Measurements from ENCODE around the gene PIK3R1. TPM values are rescaled to one million over a fixed set of nuclear protein-coding genes. Genes with fewer than 3 reads are reported as not detected.
"Not testable (repeated sequence)": the region's sequence is repeated elsewhere in the genome, so short reads cannot be mapped to it uniquely, and the experiment has no call there.

Gene PIK3R1
- polyA plus RNA-seq, 4 donors: 9.2 to 68.4 (median 20.5) TPM

- no peak for FAIRE-seq
These were observed 17.5 kb downstream of the PIK3R1 start for GRCh38 chr5:68233075-68233474.

GRCh38 chr5:68235229-68235628 lies 19.7 kb downstream of the PIK3R1 start:
- DNase-seq; H3K27me3 ChIP-seq (ENCODE audit: control insufficient read depth in 3 of 3, insufficient read depth in 3 of 3, low read length in 3 of 3); H3K9me3 ChIP-seq (ENCODE audit: control insufficient read depth in 2 of 2, insufficient read depth in 1 of 2, low read depth in 1 of 2, low read length in 1 of 2); H3K4me3 ChIP-seq (ENCODE audit: low read depth in 1 of 3, low read length in 3 of 3); FAIRE-seq; H3K27ac ChIP-seq (ENCODE audit: low read depth in 1 of 3, low read length in 2 of 3): not testable (repeated sequence)
- Histone ChIP-seq H3K36me3 (ENCODE audit: control insufficient read depth in 3 of 3, insufficient read depth in 2 of 3, low read depth in 1 of 3, low read length in 3 of 3) (peaks cover 0 to 11% (median 0%) of the 10 kb centered on the region in 3 donors), H3K4me1 (ENCODE audit: control insufficient read depth in 3 of 3, insufficient read depth in 2 of 3, low read depth in 1 of 3, low read length in 2 of 3) (peaks cover 15 to 23% (median 16%) of the 10 kb centered on the region in 3 donors)
- WGBS, 3 donors: 63 to 85% (median 81%) methylated on average over 2 of the region's 2 CpGs

More at GRCh38 chr5:68233075-68233474, 17.5 kb downstream of the PIK3R1 start:
- peaks cover 0 to 14% (median 0%) of the 10 kb centered on the region in 3 donors for H3K36me3 ChIP-seq (ENCODE audit: control insufficient read depth in 3 of 3, insufficient read depth in 2 of 3, low read depth in 1 of 3, low read length in 3 of 3)
- no peak overlapping the region for H3K27ac ChIP-seq (ENCODE audit: low read depth in 1 of 3, low read length in 2 of 3)
- no peak for DNase-seq
- no peak overlapping the region for H3K4me3 ChIP-seq (ENCODE audit: low read depth in 1 of 3, low read length in 3 of 3)
- H3K9me3 ChIP-seq (ENCODE audit: control insufficient read depth in 2 of 2, insufficient read depth in 1 of 2, low read depth in 1 of 2, low read length in 1 of 2): no peaks in the 10 kb centered on the region
- 32 to 49% (median 42%) methylated on average over 1 of the region's 1 CpG for WGBS, 3 donors
- peaks cover 14 to 20% (median 17%) of the 10 kb centered on the region in 3 donors for H3K4me1 ChIP-seq (ENCODE audit: control insufficient read depth in 3 of 3, insufficient read depth in 2 of 3, low read depth in 1 of 3, low read length in 2 of 3)
- H3K27me3 ChIP-seq (ENCODE audit: control insufficient read depth in 3 of 3, insufficient read depth in 3 of 3, low read length in 3 of 3): no peaks in the 10 kb centered on the region

GRCh38 chr5:68237715-68238114 lies 22.2 kb downstream of the PIK3R1 start:
- FAIRE-seq (no peak), DNase-seq (no peak)
- H3K27ac ChIP-seq (ENCODE audit: low read depth in 1 of 3, low read length in 2 of 3): no peak overlapping the region
- no peaks in the 10 kb centered on the region for H3K27me3 ChIP-seq (ENCODE audit: control insufficient read depth in 3 of 3, insufficient read depth in 3 of 3, low read length in 3 of 3)
- WGBS, 3 donors: 33 to 68% (median 47%) methylated on average over 2 of the region's 2 CpGs
- H3K9me3 ChIP-seq (ENCODE audit: control insufficient read depth in 2 of 2, insufficient read depth in 1 of 2, low read depth in 1 of 2, low read length in 1 of 2): no peaks in the 10 kb centered on the region
- peaks cover 0 to 11% (median 0%) of the 10 kb centered on the region in 3 donors for H3K36me3 ChIP-seq (ENCODE audit: control insufficient read depth in 3 of 3, insufficient read depth in 2 of 3, low read depth in 1 of 3, low read length in 3 of 3)
- H3K4me1 ChIP-seq (ENCODE audit: control insufficient read depth in 3 of 3, insufficient read depth in 2 of 3, low read depth in 1 of 3, low read length in 2 of 3): peaks cover 7 to 27% (median 17%) of the 10 kb centered on the region in 3 donors
- no peak overlapping the region for H3K4me3 ChIP-seq (ENCODE audit: low read depth in 1 of 3, low read length in 3 of 3)

- Histone ChIP-seq H3K27ac (ENCODE audit: low read depth in 1 of 3, low read length in 2 of 3) (peak overlapping the region in 2 of 3 donors; percentile 62 to 75), H3K4me3 (ENCODE audit: low read depth in 1 of 3, low read length in 3 of 3) (no peak overlapping the region)
- no peak for FAIRE-seq
These were observed 23.9 kb downstream of the PIK3R1 start for GRCh38 chr5:68239487-68239886.

GRCh38 chr5:68240202-68240601 lies 24.6 kb downstream of the PIK3R1 start:
- H3K4me3 ChIP-seq (ENCODE audit: low read depth in 1 of 3, low read length in 3 of 3): no peak overlapping the region
- FAIRE-seq (no peak), DNase-seq (no peak)
- no peaks in the 10 kb centered on the region for H3K9me3 ChIP-seq (ENCODE audit: control insufficient read depth in 2 of 2, insufficient read depth in 1 of 2, low read depth in 1 of 2, low read length in 1 of 2)
- H3K4me1 ChIP-seq (ENCODE audit: control insufficient read depth in 3 of 3, insufficient read depth in 2 of 3, low read depth in 1 of 3, low read length in 2 of 3): peaks cover 6 to 33% (median 23%) of the 10 kb centered on the region in 3 donors
- peak overlapping the region in 2 of 3 donors; percentile 40 to 75 for H3K27ac ChIP-seq (ENCODE audit: low read depth in 1 of 3, low read length in 2 of 3)
- H3K36me3 ChIP-seq (ENCODE audit: control insufficient read depth in 3 of 3, insufficient read depth in 2 of 3, low read depth in 1 of 3, low read length in 3 of 3): peaks cover 0 to 11% (median 0%) of the 10 kb centered on the region in 3 donors
- H3K27me3 ChIP-seq (ENCODE audit: control insufficient read depth in 3 of 3, insufficient read depth in 3 of 3, low read length in 3 of 3): no peaks in the 10 kb centered on the region

More at GRCh38 chr5:68239487-68239886, 23.9 kb downstream of the PIK3R1 start:
- WGBS, 3 donors: 5 to 11% (median 8%) methylated on average over 7 of the region's 7 CpGs
- Histone ChIP-seq H3K36me3 (ENCODE audit: control insufficient read depth in 3 of 3, insufficient read depth in 2 of 3, low read depth in 1 of 3, low read length in 3 of 3) (peaks cover 0 to 11% (median 0%) of the 10 kb centered on the region in 3 donors), H3K4me1 (ENCODE audit: control insufficient read depth in 3 of 3, insufficient read depth in 2 of 3, low read depth in 1 of 3, low read length in 2 of 3) (peaks cover 6 to 30% (median 19%) of the 10 kb centered on the region in 3 donors), H3K27me3 (ENCODE audit: control insufficient read depth in 3 of 3, insufficient read depth in 3 of 3, low read length in 3 of 3) (no peaks in the 10 kb centered on the region), H3K9me3 (ENCODE audit: control insufficient read depth in 2 of 2, insufficient read depth in 1 of 2, low read depth in 1 of 2, low read length in 1 of 2) (no peaks in the 10 kb centered on the region)
- DNase-seq: peak; percentile 69 to 90

- no peak for FAIRE-seq
These were observed 25.2 kb downstream of the PIK3R1 start for GRCh38 chr5:68240771-68241170.

GRCh38 chr5:68242743-68243142 lies 27.2 kb downstream of the PIK3R1 start:
- Histone ChIP-seq H3K4me1 (ENCODE audit: control insufficient read depth in 3 of 3, insufficient read depth in 2 of 3, low read depth in 1 of 3, low read length in 2 of 3) (peaks cover 6 to 33% (median 22%) of the 10 kb centered on the region in 3 donors), H3K4me3 (ENCODE audit: low read depth in 1 of 3, low read length in 3 of 3) (no peak overlapping the region), H3K27me3 (ENCODE audit: control insufficient read depth in 3 of 3, insufficient read depth in 3 of 3, low read length in 3 of 3) (no peaks in the 10 kb centered on the region), H3K9me3 (ENCODE audit: control insufficient read depth in 2 of 2, insufficient read depth in 1 of 2, low read depth in 1 of 2, low read length in 1 of 2) (no peaks in the 10 kb centered on the region), H3K27ac (ENCODE audit: low read depth in 1 of 3, low read length in 2 of 3) (peak overlapping the region in 1 of 3 donors; percentile 75), H3K36me3 (ENCODE audit: control insufficient read depth in 3 of 3, insufficient read depth in 2 of 3, low read depth in 1 of 3, low read length in 3 of 3) (peaks cover 0 to 12% (median 0%) of the 10 kb centered on the region in 3 donors)
- DNase-seq (no peak), FAIRE-seq (no peak)
- 64 to 86% (median 78%) methylated on average over 5 of the region's 5 CpGs for WGBS, 3 donors

More at GRCh38 chr5:68240771-68241170, 25.2 kb downstream of the PIK3R1 start:
- H3K36me3 ChIP-seq (ENCODE audit: control insufficient read depth in 3 of 3, insufficient read depth in 2 of 3, low read depth in 1 of 3, low read length in 3 of 3): peaks cover 0 to 9% (median 0%) of the 10 kb centered on the region in 3 donors
- no peak overlapping the region for H3K4me3 ChIP-seq (ENCODE audit: low read depth in 1 of 3, low read length in 3 of 3)
- no peak for DNase-seq
- WGBS, 3 donors: 49 to 64% (median 51%) methylated on average over 1 of the region's 1 CpG
- no peaks in the 10 kb centered on the region for H3K27me3 ChIP-seq (ENCODE audit: control insufficient read depth in 3 of 3, insufficient read depth in 3 of 3, low read length in 3 of 3)
- H3K27ac ChIP-seq (ENCODE audit: low read depth in 1 of 3, low read length in 2 of 3): peak overlapping the region in 1 of 3 donors; percentile 75
- H3K9me3 ChIP-seq (ENCODE audit: control insufficient read depth in 2 of 2, insufficient read depth in 1 of 2, low read depth in 1 of 2, low read length in 1 of 2): no peaks in the 10 kb centered on the region
- H3K4me1 ChIP-seq (ENCODE audit: control insufficient read depth in 3 of 3, insufficient read depth in 2 of 3, low read depth in 1 of 3, low read length in 2 of 3): peaks cover 6 to 33% (median 23%) of the 10 kb centered on the region in 3 donors

- no peak for DNase-seq
- Histone ChIP-seq H3K9me3 (ENCODE audit: control insufficient read depth in 2 of 2, insufficient read depth in 1 of 2, low read depth in 1 of 2, low read length in 1 of 2) (no peaks in the 10 kb centered on the region), H3K27me3 (ENCODE audit: control insufficient read depth in 3 of 3, insufficient read depth in 3 of 3, low read length in 3 of 3) (no peaks in the 10 kb centered on the region), H3K4me1 (ENCODE audit: control insufficient read depth in 3 of 3, insufficient read depth in 2 of 3, low read depth in 1 of 3, low read length in 2 of 3) (peaks cover 4 to 29% (median 20%) of the 10 kb centered on the region in 3 donors), H3K27ac (ENCODE audit: low read depth in 1 of 3, low read length in 2 of 3) (peak overlapping the region in 1 of 3 donors; percentile 44), H3K4me3 (ENCODE audit: low read depth in 1 of 3, low read length in 3 of 3) (no peak overlapping the region), H3K36me3 (ENCODE audit: control insufficient read depth in 3 of 3, insufficient read depth in 2 of 3, low read depth in 1 of 3, low read length in 3 of 3) (peaks cover 0 to 16% (median 0%) of the 10 kb centered on the region in 3 donors)
- FAIRE-seq: no peak
- WGBS, 3 donors: 81 to 86% (median 85%) methylated on average over 2 of the region's 2 CpGs
These were observed 27.7 kb downstream of the PIK3R1 start for GRCh38 chr5:68243251-68243650.

GRCh38 chr5:68243681-68244080 lies 28.1 kb downstream of the PIK3R1 start:
- WGBS, 3 donors: 59 to 70% (median 60%) methylated on average over 2 of the region's 2 CpGs
- Histone ChIP-seq H3K4me1 (ENCODE audit: control insufficient read depth in 3 of 3, insufficient read depth in 2 of 3, low read depth in 1 of 3, low read length in 2 of 3) (peaks cover 4 to 27% (median 20%) of the 10 kb centered on the region in 3 donors), H3K27ac (ENCODE audit: low read depth in 1 of 3, low read length in 2 of 3) (peak overlapping the region in 1 of 3 donors; percentile 44), H3K4me3 (ENCODE audit: low read depth in 1 of 3, low read length in 3 of 3) (no peak overlapping the region), H3K27me3 (ENCODE audit: control insufficient read depth in 3 of 3, insufficient read depth in 3 of 3, low read length in 3 of 3) (no peaks in the 10 kb centered on the region), H3K9me3 (ENCODE audit: control insufficient read depth in 2 of 2, insufficient read depth in 1 of 2, low read depth in 1 of 2, low read length in 1 of 2) (no peaks in the 10 kb centered on the region), H3K36me3 (ENCODE audit: control insufficient read depth in 3 of 3, insufficient read depth in 2 of 3, low read depth in 1 of 3, low read length in 3 of 3) (peaks cover 0 to 16% (median 0%) of the 10 kb centered on the region in 3 donors)
- DNase-seq (no peak), FAIRE-seq (no peak)
